Measurements from ENCODE around the gene SRRM2. TPM values are rescaled to one million over a fixed set of nuclear protein-coding genes. Genes with fewer than 3 reads are reported as not detected.

Gene SRRM2
- total RNA-seq, 2 donors from 2014 or later, result 476 to 541 TPM

- Histone ChIP-seq H3K4me1 (ENCODE audit: control insufficient read depth in 1 of 2, low read depth in 2 of 2) (no peaks in the 10 kb centered on the region), H3K4me3 (no peak overlapping the region), H3K9me3 (no peaks in the 10 kb centered on the region), H3K36me3 (no peaks in the 10 kb centered on the region), H3K27ac (no peak overlapping the region), H3K27me3 (replicated peaks; ENCODE audit: insufficient read depth) (no peaks in the 10 kb centered on the region)
- DNase-seq (ENCODE audit: low spot score), result no peak
- TF ChIP-seq CTCF (IDR thresholded peaks at IDR 0.05), result no peak
- ATAC-seq (ENCODE audit: insufficient number of reproducible peaks, low FRiP score, low read depth), result no peak
These were observed 11.3 kb upstream of the SRRM2 start for GRCh38 chr16:2741168-2741567.

- ATAC-seq (ENCODE audit: insufficient number of reproducible peaks, low FRiP score, low read depth), result no peak
- Histone ChIP-seq H3K9me3 (no peaks in the 10 kb centered on the region), H3K36me3 (no peaks in the 10 kb centered on the region), H3K4me3 (no peak overlapping the region), H3K4me1 (ENCODE audit: control insufficient read depth in 1 of 2, low read depth in 2 of 2) (no peaks in the 10 kb centered on the region), H3K27ac (no peak overlapping the region), H3K27me3 (replicated peaks; ENCODE audit: insufficient read depth) (no peaks in the 10 kb centered on the region)
- no peak for DNase-seq (ENCODE audit: low spot score)
- TF ChIP-seq CTCF (IDR thresholded peaks at IDR 0.05), result no peak
These were observed 10.0 kb upstream of the SRRM2 start for GRCh38 chr16:2742323-2743006.

- H3K9me3 ChIP-seq, result no peaks in the 10 kb centered on the region
- no peak for ATAC-seq (ENCODE audit: insufficient number of reproducible peaks, low FRiP score, low read depth)
- DNase-seq (ENCODE audit: low spot score), result no peak
- H3K4me1 ChIP-seq (ENCODE audit: control insufficient read depth in 1 of 2, low read depth in 2 of 2), result no peaks in the 10 kb centered on the region
- H3K27ac ChIP-seq, result no peak overlapping the region
- TF ChIP-seq CTCF (IDR thresholded peaks at IDR 0.05), result no peak
- no peaks in the 10 kb centered on the region for H3K36me3 ChIP-seq
- no peaks in the 10 kb centered on the region for H3K27me3 ChIP-seq (replicated peaks; ENCODE audit: insufficient read depth)
- no peak overlapping the region for H3K4me3 ChIP-seq
These were observed 9.2 kb upstream of the SRRM2 start for GRCh38 chr16:2743007-2743810.

GRCh38 chr16:2744711-2745110 lies 7.7 kb upstream of the SRRM2 start:
- DNase-seq (ENCODE audit: low spot score) (no peak), ATAC-seq (ENCODE audit: insufficient number of reproducible peaks, low FRiP score, low read depth) (no peak)
- Histone ChIP-seq H3K27me3 (replicated peaks; ENCODE audit: insufficient read depth) (no peaks in the 10 kb centered on the region), H3K36me3 (no peaks in the 10 kb centered on the region), H3K27ac (no peak overlapping the region), H3K4me1 (ENCODE audit: control insufficient read depth in 1 of 2, low read depth in 2 of 2) (no peaks in the 10 kb centered on the region), H3K9me3 (no peaks in the 10 kb centered on the region), H3K4me3 (no peak overlapping the region)
- TF ChIP-seq CTCF (IDR thresholded peaks at IDR 0.05), result no peak

GRCh38 chr16:2745116-2745890 lies 7.1 kb upstream of the SRRM2 start:
- Histone ChIP-seq H3K4me3 (no peak overlapping the region), H3K4me1 (ENCODE audit: control insufficient read depth in 1 of 2, low read depth in 2 of 2) (no peaks in the 10 kb centered on the region), H3K9me3 (no peaks in the 10 kb centered on the region), H3K27me3 (replicated peaks; ENCODE audit: insufficient read depth) (no peaks in the 10 kb centered on the region), H3K36me3 (no peaks in the 10 kb centered on the region), H3K27ac (no peak overlapping the region)
- no peak for ATAC-seq (ENCODE audit: insufficient number of reproducible peaks, low FRiP score, low read depth)
- no peak for DNase-seq (ENCODE audit: low spot score)
- TF ChIP-seq CTCF (IDR thresholded peaks at IDR 0.05), result no peak

All from thoracic aorta (tissue), 2 donors.